Heart left ventricle (tissue), 16 donors: ENCODE results near the gene KLHL1. TPM values are rescaled to one million over a fixed set of nuclear protein-coding genes. Genes with fewer than 3 reads are reported as not detected.

Experiments used
- ATAC-seq, 4 donors: fragments of 200-7000 bp; cut with Tn5 transposase; one replicate each; pipeline ENCODE4 v1.9.1; 2020 to 2022; ENCODE audit warnings: moderate library complexity in 4 of 4, mild to moderate bottlenecking in 3 of 4, moderate number of reproducible peaks in 1 of 4
- DNase-seq, 5 donors: peaks; one replicate each; pipeline ENCODE4 v3.0.0-alpha.2; 2020
- H3K27ac ChIP-seq, 12 donors: fragments of 200-600 bp; sonication (generic) in 4 of 12; one replicate each; pipeline versions ENCODE4 v1.5.0 to v1.8.0; 2016 to 2022; ENCODE audit warnings: mild to moderate bottlenecking in 2 of 12
- H3K27me3 ChIP-seq, 9 donors: fragments of 200-600 bp; sonication (generic) in 2 of 9; one replicate each; pipeline versions ENCODE4 v1.5.1 to v1.8.0; 2016 to 2022; ENCODE audit warnings: mild to moderate bottlenecking in 3 of 9
- H3K36me3 ChIP-seq, 9 donors: fragments of 200-600 bp; sonication (generic) in 2 of 9; one replicate each; pipeline versions ENCODE4 v1.5.0 to v1.8.0; 2018 to 2022; ENCODE audit warnings: mild to moderate bottlenecking in 2 of 9
- H3K4me1 ChIP-seq, 12 donors: fragments of 200-600 bp; sonication (generic) in 4 of 12; one replicate each; pipeline versions ENCODE4 v1.5.0 to v1.8.0; 2016 to 2022; ENCODE audit warnings: mild to moderate bottlenecking in 3 of 12
- H3K4me3 ChIP-seq, 12 donors: fragments of 200-600 bp; sonication (generic) in 4 of 12; one replicate each; pipeline versions ENCODE4 v1.5.0 to v1.8.0; 2017 to 2022; ENCODE audit warnings: mild to moderate bottlenecking in 9 of 12, moderate library complexity in 4 of 12
- H3K9me3 ChIP-seq, 12 donors: fragments of 200-600 bp; sonication (generic) in 4 of 12; one replicate each; pipeline versions ENCODE4 v1.5.0 to v1.8.0; 2016 to 2022; ENCODE audit warnings: mild to moderate bottlenecking in 1 of 12
- POLR2A ChIP-seq, 2 donors: fragments of 450-650 bp; IDR thresholded peaks; one replicate each; pipeline ENCODE4 v1.6.1; 2017; ENCODE audit warnings: antibody characterized with exemption in 2 of 2, mild to moderate bottlenecking in 2 of 2, moderate library complexity in 2 of 2
- WGBS, 4 donors: extraction: QIAGEN DNeasy Blood & Tissue Kit in 2 of 4; methylation state at CpG; one replicate each; pipeline versions ENCODE4 v1.1.5 to v1.1.7; 2013 to 2018; 5-methylcytosine and 5-hydroxymethylcytosine counted together
- intact Hi-C, 10 donors: fragments of 100-400 bp; cut with DNase I; formaldehyde crosslinking; loops; one replicate each; pipeline versions ENCODE4 v1.11.1 to v1.14.2; 2022
- polyA plus RNA-seq, 2 donors: library from polyadenylated mRNA; stranded (reverse); fragments of 200-250 nt; gene quantifications; one replicate each; pipeline ENCODE4 v1.2.3, GENCODE V29; 2013
- total RNA-seq, 9 donors: library from RNA; depleted of rRNA in 2 of 9; stranded (reverse); fragments of >200 nt in 2 of 9; fragmentation: NEBNext Ultra II Directional in 3 of 9; extraction: Animal tissue kit (Norgen Biotek cat#: 25700) in 3 of 9; gene quantifications; one replicate each; pipeline versions ENCODE4 v1.1.0 to v1.2.4, GENCODE V29; 2016 to 2023
- TF ChIP-seq, protein P1 (sequence below), 12 donors: fragments of 200-600 bp; sonication (generic) in 4 of 12; IDR thresholded peaks; one replicate each; pipeline versions ENCODE4 v1.5.0 to v1.8.0; 2018 to 2022; ENCODE audit warnings: antibody characterized with exemption in 12 of 12, mild to moderate bottlenecking in 5 of 12
- donor health status: ischemic (EF 13 %, LVEDD 7.1; RV severe dilation, severe dysfunction).
- donor health status: healthy with polysubstance abuse.
- donor health status: DM: no; HTN: yes; CAD: no.
- donor health status: DM: no; HTN: no; CAD: no.
- donor health status: ischemic (EF 25% LVEDD 6.9; RV normal size, moderate dysfunction).
- donor health status: ischemic (EF 25% LVEDD 5.7; RV mildly dilated, moderate dysfunction).
- donor health status: healthy.
- donor health status: DM: yes; HTN: yes; CAD: no.
- donor health status: ischemic (EF 35%, LVEDD 5.7; RV mildly dilated, moderate dysfunction).
- donor health status: nonischemic (EF 11% LVEDD 7.7; RV severe dilation, severe dysfunction).
- donor health status: DM: yes; HTN: yes; CAD: no.
- donor health status: PGD.
- donor health status: ischemic (EF 29% LVEDD 5.4; RV normal size, mild dysfunction).
- donor health status: nonischemic (EF 23%, LVEDD 6.1; RV moderate dilation, normal function).

Gene KLHL1
- total and polyA plus RNA-seq, 11 donors = not detected

GRCh38 chr13:69912630-69913029 lies 195.6 kb downstream of the KLHL1 start:
- intact Hi-C loops = no loop called here
- peaks cover 0 to 21% (median 0%) of the 10 kb centered on the region in 12 donors for H3K9me3 ChIP-seq
- no peak overlapping the region for H3K27ac ChIP-seq
- no peak for TF ChIP-seq POLR2A (IDR thresholded peaks at IDR 0.05)
- TF ChIP-seq, protein P1, sequence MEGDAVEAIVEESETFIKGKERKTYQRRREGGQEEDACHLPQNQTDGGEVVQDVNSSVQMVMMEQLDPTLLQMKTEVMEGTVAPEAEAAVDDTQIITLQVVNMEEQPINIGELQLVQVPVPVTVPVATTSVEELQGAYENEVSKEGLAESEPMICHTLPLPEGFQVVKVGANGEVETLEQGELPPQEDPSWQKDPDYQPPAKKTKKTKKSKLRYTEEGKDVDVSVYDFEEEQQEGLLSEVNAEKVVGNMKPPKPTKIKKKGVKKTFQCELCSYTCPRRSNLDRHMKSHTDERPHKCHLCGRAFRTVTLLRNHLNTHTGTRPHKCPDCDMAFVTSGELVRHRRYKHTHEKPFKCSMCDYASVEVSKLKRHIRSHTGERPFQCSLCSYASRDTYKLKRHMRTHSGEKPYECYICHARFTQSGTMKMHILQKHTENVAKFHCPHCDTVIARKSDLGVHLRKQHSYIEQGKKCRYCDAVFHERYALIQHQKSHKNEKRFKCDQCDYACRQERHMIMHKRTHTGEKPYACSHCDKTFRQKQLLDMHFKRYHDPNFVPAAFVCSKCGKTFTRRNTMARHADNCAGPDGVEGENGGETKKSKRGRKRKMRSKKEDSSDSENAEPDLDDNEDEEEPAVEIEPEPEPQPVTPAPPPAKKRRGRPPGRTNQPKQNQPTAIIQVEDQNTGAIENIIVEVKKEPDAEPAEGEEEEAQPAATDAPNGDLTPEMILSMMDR (IDR thresholded peaks at IDR 0.05) = no peak
- H3K27me3 ChIP-seq = no peaks in the 10 kb centered on the region
- H3K36me3 ChIP-seq = no peaks in the 10 kb centered on the region
- DNase-seq (no peak), ATAC-seq (no peak)
- 7 to 17% (median 14%) methylated on average over 2 of the region's 2 CpGs for WGBS, 4 donors
- H3K4me3 ChIP-seq = no peak overlapping the region
- H3K4me1 ChIP-seq = no peaks in the 10 kb centered on the region

GRCh38 chr13:69910800-69911199 lies 197.5 kb downstream of the KLHL1 start:
- no peaks in the 10 kb centered on the region for H3K4me1 ChIP-seq
- no peak overlapping the region for H3K4me3 ChIP-seq
- H3K27me3 ChIP-seq = no peaks in the 10 kb centered on the region
- no peaks in the 10 kb centered on the region for H3K36me3 ChIP-seq
- no peak for DNase-seq
- intact Hi-C loops = no loop called here
- H3K27ac ChIP-seq = no peak overlapping the region
- no peak for ATAC-seq
- TF ChIP-seq POLR2A (IDR thresholded peaks at IDR 0.05) = no peak
- TF ChIP-seq, protein P1 (IDR thresholded peaks at IDR 0.05) = no peak
- peaks cover 0 to 10% (median 0%) of the 10 kb centered on the region in 12 donors for H3K9me3 ChIP-seq

- Histone ChIP-seq H3K27me3 (no peaks in the 10 kb centered on the region), H3K36me3 (no peaks in the 10 kb centered on the region), H3K9me3 (no peaks in the 10 kb centered on the region), H3K4me3 (no peak overlapping the region), H3K27ac (no peak overlapping the region), H3K4me1 (no peaks in the 10 kb centered on the region)
- no peak for DNase-seq
- no peak for ATAC-seq
- no peak for TF ChIP-seq POLR2A (IDR thresholded peaks at IDR 0.05)
- TF ChIP-seq, protein P1 (IDR thresholded peaks at IDR 0.05) = no peak
- intact Hi-C loops = no loop called here
Observed at GRCh38 chr13:69904784-69905183, 203.5 kb downstream of the KLHL1 start.

- Histone ChIP-seq H3K27me3 (no peaks in the 10 kb centered on the region), H3K4me3 (no peak overlapping the region), H3K27ac (no peak overlapping the region), H3K9me3 (no peaks in the 10 kb centered on the region), H3K4me1 (no peaks in the 10 kb centered on the region), H3K36me3 (no peaks in the 10 kb centered on the region)
- TF ChIP-seq, protein P1 (IDR thresholded peaks at IDR 0.05) = no peak
- no peak for TF ChIP-seq POLR2A (IDR thresholded peaks at IDR 0.05)
- WGBS, 4 donors = 60 to 76% (median 69%) methylated on average over 2 of the region's 2 CpGs
- intact Hi-C loops = no loop called here
- DNase-seq = no peak
- no peak for ATAC-seq
Observed at GRCh38 chr13:69903081-69903480, 205.2 kb downstream of the KLHL1 start.
